Gastrocnemius medialis (tissue), 4 donors: ENCODE data around the gene CDH16.

Experiments
- POLR2A ChIP-seq, 2 donors: fragments of 450-650 bp; IDR thresholded peaks; one replicate each; pipeline ENCODE4 v1.6.1; 2017; ENCODE audit warnings: antibody characterized with exemption in 2 of 2, mild to moderate bottlenecking in 2 of 2, moderate library complexity in 2 of 2
- TF ChIP-seq, protein P1 (sequence below), 5 experiments: fragments of 450-650 bp in 3 of 5; fragments of 200-600 bp in 2 of 5; sonication (generic) in 2 of 5; IDR thresholded peaks in 4 of 5; conservative IDR thresholded peaks in 1 of 5; 1 replicate in 4 of 5; 2 replicates in 1 of 5; pipeline ENCODE4 v1.5.1; 2016 to 2019; ENCODE audit warnings: antibody characterized with exemption in 5 of 5, mild to moderate bottlenecking in 3 of 5, moderate library complexity in 3 of 5

DNA sequence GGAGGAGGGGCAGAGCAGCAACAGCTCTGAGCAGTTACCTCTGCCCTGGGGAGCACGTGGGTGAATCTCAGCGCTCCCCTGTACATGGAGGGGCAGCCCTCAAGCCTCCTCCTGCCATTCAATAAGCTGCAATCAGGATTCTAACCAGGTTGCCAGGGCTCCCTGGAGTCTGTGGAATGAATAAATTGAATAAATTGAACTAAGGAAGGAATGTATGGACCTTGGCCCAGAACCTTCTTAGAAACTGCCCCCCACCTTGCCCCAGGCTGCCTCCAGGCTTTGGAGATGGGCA lies 1.6 kb upstream of the CDH16 start:
- TF ChIP-seq, protein P1, sequence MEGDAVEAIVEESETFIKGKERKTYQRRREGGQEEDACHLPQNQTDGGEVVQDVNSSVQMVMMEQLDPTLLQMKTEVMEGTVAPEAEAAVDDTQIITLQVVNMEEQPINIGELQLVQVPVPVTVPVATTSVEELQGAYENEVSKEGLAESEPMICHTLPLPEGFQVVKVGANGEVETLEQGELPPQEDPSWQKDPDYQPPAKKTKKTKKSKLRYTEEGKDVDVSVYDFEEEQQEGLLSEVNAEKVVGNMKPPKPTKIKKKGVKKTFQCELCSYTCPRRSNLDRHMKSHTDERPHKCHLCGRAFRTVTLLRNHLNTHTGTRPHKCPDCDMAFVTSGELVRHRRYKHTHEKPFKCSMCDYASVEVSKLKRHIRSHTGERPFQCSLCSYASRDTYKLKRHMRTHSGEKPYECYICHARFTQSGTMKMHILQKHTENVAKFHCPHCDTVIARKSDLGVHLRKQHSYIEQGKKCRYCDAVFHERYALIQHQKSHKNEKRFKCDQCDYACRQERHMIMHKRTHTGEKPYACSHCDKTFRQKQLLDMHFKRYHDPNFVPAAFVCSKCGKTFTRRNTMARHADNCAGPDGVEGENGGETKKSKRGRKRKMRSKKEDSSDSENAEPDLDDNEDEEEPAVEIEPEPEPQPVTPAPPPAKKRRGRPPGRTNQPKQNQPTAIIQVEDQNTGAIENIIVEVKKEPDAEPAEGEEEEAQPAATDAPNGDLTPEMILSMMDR (IDR thresholded peaks at IDR 0.05 in 4 of 5, conservative IDR thresholded peaks at IDR 0.05 in 1 of 5), result no peak
- TF ChIP-seq POLR2A (IDR thresholded peaks at IDR 0.05), result no peak
